Fibroblast of pulmonary artery (primary cell): Measurements from ENCODE around the gene TSSC4.
A peak's percentile ranks its signal among the peaks of the same experiment; 100 is the strongest.

ENCODE experiments used
- DNase-seq: peaks from one replicate; pipeline ENCODE4 v3.0.0-alpha.2; 2010; ENCODE audit warnings: low read depth
- H3K4me3 ChIP-seq: replicated peaks from 2 replicates; pipeline ENCODE4 v1.5.1; 2011; ENCODE audit warnings: low read depth, mild to moderate bottlenecking, control low read depth, low read length, moderate library complexity
- TF ChIP-seq, protein P1 (sequence below): IDR thresholded peaks from 2 replicates; pipeline ENCODE4 v1.5.1; 2011; ENCODE audit warnings: mild to moderate bottlenecking, control low read depth, low read length, inconsistent platforms; ENCODE audit errors: missing control alignments

TSSC4 gene

DNA sequence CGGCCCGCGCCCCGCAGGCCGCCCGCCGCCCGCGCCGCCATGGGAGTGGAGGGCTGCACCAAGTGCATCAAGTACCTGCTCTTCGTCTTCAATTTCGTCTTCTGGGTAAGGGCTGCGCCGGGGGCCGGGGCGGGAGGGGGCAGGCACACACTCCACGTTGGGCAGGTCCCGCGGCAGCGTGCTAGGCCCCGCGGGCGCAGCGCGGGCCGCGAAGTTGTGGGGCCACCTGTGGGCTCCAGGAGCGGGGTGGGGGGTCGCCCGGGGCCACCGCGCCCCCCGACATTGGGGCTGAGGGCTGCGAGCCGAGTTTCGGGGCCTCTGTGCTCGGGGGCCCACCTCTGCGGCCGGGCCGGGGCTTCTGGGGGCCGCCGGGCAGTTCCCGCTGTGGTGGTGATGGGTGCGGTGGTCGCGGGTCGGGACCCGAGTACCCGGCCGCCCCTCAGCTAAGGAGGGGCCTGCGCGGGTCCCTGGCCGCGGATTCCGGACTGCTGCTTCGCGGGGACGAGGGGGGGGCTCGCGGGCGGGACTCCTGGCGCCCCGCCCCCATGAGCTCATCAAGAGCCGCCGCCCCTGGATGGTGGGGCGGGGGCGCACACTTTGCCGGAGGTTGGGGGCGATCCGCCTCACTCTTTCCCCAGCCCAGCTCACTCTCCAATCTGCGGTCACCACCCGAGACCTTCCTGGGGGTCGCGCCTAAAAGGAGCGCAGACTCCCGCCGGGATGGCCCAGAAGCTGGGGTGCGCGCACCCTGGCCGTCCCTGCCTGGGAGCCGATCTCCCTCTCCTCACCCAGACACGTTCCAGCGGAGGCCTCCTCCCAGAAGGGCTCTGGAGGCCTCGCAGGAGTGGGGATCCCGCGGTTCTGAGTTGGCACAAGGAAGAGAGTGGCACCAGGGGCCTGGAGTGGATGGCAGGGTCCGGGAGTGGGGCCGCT, 22.8 kb upstream of the TSSC4 start:
- DNase-seq = peak; percentile 25
- peak overlapping the region; percentile 93 for H3K4me3 ChIP-seq
- TF ChIP-seq, protein P1, sequence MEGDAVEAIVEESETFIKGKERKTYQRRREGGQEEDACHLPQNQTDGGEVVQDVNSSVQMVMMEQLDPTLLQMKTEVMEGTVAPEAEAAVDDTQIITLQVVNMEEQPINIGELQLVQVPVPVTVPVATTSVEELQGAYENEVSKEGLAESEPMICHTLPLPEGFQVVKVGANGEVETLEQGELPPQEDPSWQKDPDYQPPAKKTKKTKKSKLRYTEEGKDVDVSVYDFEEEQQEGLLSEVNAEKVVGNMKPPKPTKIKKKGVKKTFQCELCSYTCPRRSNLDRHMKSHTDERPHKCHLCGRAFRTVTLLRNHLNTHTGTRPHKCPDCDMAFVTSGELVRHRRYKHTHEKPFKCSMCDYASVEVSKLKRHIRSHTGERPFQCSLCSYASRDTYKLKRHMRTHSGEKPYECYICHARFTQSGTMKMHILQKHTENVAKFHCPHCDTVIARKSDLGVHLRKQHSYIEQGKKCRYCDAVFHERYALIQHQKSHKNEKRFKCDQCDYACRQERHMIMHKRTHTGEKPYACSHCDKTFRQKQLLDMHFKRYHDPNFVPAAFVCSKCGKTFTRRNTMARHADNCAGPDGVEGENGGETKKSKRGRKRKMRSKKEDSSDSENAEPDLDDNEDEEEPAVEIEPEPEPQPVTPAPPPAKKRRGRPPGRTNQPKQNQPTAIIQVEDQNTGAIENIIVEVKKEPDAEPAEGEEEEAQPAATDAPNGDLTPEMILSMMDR = no peak

DNA sequence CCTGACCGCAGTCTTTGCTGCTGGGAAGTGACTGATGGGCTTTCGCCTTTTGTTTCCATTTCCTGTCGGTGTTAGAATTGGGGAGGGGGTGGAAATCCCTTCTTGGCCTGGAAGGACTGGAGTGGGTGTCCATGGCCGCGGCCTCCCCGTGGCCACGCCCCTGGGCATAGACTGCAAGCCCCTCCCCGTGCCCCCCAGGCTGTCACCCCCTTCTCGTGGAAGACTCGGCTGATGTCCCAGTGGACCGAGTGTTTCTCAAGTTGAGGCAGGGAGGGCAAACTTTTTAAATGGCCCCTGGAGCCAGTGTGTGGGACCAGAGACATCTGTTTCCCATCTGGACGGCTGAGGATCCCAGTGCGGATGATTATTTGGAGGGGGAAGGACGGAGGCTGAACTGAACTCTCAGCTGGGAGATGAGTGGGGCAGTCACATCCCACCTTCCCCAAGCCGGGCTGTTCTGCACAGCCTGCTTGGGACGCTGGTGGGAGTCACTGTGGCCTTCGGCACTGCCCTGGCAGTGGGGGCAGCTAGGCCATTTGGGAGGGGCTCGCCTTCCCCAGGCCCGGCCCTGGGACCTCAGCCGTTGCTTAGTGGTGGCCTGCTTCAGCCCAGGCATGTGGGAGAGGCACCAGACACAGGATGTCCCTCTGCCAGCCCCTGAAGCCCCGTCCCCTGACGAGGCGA, 21.9 kb upstream of the TSSC4 start:
- peak overlapping the region; percentile 93 for H3K4me3 ChIP-seq
- peak; percentile 49 for DNase-seq
- TF ChIP-seq, protein P1 = no peak

DNA sequence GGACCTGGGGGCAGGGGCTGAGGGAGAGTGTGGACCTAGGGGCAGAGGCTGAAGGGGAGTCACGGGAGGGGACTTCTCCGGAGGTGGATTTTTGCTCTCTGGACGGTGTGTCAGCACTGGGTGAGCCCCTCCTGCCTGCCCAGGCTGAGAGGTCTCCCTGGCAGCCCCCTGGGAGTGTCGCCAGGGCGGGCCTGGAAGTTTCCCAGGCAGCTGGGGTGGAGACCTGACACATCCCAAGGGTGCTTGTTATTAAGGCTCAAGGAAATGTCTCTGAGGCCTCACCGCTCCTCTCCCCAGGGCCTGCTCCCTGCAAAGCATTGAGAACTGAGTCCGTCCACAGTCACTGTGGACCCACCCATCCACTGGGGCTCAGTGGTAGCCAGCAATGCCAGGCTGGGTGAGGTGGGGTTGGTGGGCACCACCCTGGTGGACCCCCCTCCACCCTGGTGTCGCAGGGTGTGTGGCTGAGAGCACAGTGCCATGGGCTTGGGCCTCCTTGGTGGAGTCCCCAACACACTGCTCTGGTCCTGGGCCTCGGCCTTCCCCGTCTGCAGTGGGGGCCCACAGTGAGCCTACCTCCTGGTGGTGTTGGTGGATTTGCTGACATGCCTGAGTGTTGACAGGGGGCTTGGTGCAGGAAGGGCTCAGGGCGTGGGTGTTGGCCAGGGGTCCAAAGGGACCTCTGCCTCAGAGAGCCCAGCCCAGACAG, 20.9 kb upstream of the TSSC4 start:
- DNase-seq = no peak
- TF ChIP-seq, protein P1 = no peak
- peak overlapping the region; percentile 93 for H3K4me3 ChIP-seq

DNA sequence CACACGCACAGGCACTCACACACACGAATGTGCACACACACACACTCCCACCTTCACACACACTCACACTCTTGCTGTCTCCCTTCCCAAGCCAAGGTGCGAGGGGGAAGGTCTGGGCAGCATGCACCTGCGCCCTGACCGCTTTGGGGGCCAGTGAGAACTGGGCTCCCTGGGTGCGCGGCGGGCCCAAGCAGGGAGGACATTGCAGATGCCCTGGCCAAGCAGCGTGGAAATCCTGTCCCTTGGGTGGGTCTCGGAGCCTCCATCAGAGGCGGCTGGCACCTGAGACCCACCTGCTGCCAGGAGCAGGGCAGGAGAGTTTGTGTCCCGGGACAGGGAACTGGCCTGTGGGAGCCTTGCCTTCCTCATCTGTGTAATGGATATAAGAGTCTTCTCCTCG, 20.2 kb upstream of the TSSC4 start:
- DNase-seq = no peak
- TF ChIP-seq, protein P1 = no peak
- peak overlapping the region; percentile 12 for H3K4me3 ChIP-seq

DNA sequence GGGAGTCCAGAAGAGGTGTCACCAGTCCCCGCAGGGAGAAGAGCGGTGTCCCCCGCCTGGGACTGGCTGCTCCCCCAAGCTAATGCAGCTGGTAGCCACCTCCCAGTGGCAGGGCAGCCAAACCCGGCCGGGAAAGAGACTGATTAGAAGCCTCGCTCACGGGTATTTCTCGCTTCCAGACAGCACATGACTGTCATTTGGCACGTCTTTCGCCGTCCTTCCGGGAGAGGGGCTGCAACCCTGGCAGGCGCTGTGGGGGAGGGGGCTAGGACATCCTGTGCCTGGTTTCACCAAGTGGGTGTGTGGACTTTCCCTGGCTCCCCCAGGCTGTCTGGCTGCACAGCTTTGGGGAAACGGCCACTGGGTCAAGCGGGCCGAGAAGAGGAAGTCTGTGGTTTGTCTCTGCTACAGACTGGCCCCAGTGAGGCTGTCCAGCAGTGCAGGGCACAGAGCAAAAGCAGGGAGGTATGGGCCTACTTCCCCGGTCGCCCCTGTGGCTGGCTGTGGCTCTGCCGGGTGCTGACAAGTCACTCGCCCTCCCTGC, 19.7 kb upstream of the TSSC4 start:
- TF ChIP-seq, protein P1 = no peak
- peak overlapping the region; percentile 12 for H3K4me3 ChIP-seq
- DNase-seq = peak; percentile 63

DNA sequence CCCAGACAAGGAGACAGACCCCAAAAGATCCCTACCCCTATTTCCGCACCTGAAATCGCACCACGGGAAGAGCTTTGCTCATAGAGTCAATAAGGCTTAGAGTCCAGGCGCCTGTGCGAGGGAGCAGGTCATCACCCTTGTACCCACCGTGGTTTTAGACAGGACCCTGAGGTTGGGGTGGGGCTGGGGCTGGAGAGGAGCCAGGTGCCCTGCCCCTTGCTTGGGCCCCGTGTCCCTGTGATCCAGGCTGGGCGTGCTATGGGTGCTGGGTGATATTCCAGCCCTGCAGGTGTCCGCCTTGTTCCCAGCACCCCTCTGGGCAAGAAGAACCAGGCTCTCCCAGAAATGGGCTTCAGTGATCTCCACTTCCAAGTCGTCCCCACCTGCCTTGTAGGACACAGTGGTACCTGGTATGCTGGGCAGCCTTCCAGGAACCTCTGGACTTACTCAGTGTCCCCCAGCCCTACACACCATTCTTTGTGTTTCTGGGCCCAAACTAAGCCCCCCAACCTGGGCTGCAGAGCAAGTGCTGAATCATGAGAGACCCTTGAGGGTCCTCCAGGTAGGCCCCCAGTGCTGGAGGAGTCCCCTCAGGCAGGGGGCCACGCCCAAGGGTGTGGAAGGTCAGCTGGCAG, 18.9 kb upstream of the TSSC4 start:
- TF ChIP-seq, protein P1 = no peak
- no peak overlapping the region for H3K4me3 ChIP-seq
- no peak for DNase-seq
